Right ventricle myocardium inferior (tissue), 1 donor: ENCODE data around the gene PSPN. TPM values are rescaled to one million over a fixed set of nuclear protein-coding genes. Genes with fewer than 3 reads are reported as not detected.

Experiments used
- ATAC-seq: fragments of 200-7000 bp; cut with Tn5 transposase; one replicate; pipeline ENCODE4 v1.9.1; 2020; ENCODE audit warnings: mild to moderate bottlenecking, moderate library complexity
- DNase-seq: peaks from one replicate; pipeline ENCODE4 v3.0.0; 2021; ENCODE audit errors: missing footprints
- intact Hi-C: fragments of 100-400 bp; cut with DNase I; formaldehyde crosslinking; loops from one replicate; pipeline ENCODE4 v1.11.0; 2022
- long read RNA-seq: library from polyadenylated mRNA; unstranded; transcript quantifications from one replicate; pipeline ENCODE4 v2.0.0, GENCODE V29; 2021
- total RNA-seq: library from RNA; stranded (reverse); fragmentation: NEBNext Ultra II Directional; extraction: Animal tissue kit (Norgen Biotek cat#: 25700); gene quantifications from one replicate; pipeline ENCODE4 v1.2.1, GENCODE V29; 2021
- donor health status: DM: no; HTN: yes; CAD: no; lungs with severe emphysema.

The PSPN gene
- 1.1 TPM for total RNA-seq
- long read RNA-seq: 0 reads

- DNase-seq: no peak
- intact Hi-C loops: no loop called here
- ATAC-seq: no peak
Observed at GRCh38 chr19:6375411-6376010, at the start of gene PSPN. PSPN (minus strand) TSS chr19:6375933; CDS start chr19:6375849, 84 bp downstream.

- intact Hi-C loops: loop anchor here (1.0 kb wide), 2 partner anchors 35 to 52 kb away; no protein-coding TSS in a partner anchor
- DNase-seq (peak; percentile 99), ATAC-seq (peak; percentile 95)
Observed at GRCh38 chr19:6424939-6425731, 49.4 kb upstream of the PSPN start.

GRCh38 chr19:6424195-6424938 is 48.6 kb upstream of the PSPN start, which contains the start of gene KHSRP:
KHSRP (minus strand) TSS chr19:6424811; CDS start chr19:6424701, 110 bp downstream.
- intact Hi-C loops: no loop called here
- ATAC-seq (no peak), DNase-seq (no peak)

GRCh38 chr19:6423499-6424194 is 47.9 kb upstream of the PSPN start:
- DNase-seq (peak; percentile 60), ATAC-seq (no peak)
- intact Hi-C loops: no loop called here

- DNase-seq (peak; percentile 45), ATAC-seq (no peak)
- intact Hi-C loops: no loop called here
Observed at GRCh38 chr19:6421075-6422014, 45.6 kb upstream of the PSPN start.

- ATAC-seq (no peak), DNase-seq (peak; percentile 45)
- intact Hi-C loops: no loop called here
Observed at GRCh38 chr19:6418562-6418932, 42.8 kb upstream of the PSPN start.

GRCh38 chr19:6417713-6418561 is 42.2 kb upstream of the PSPN start:
- ATAC-seq (no peak), DNase-seq (peak; percentile 65)
- intact Hi-C loops: no loop called here

GRCh38 chr19:6416658-6417405 is 41.1 kb upstream of the PSPN start:
- intact Hi-C loops: no loop called here
- peak; percentile 54 for DNase-seq
- no peak for ATAC-seq

- intact Hi-C loops: no loop called here
- ATAC-seq (no peak), DNase-seq (peak; percentile 64)
Observed at GRCh38 chr19:6415591-6416190, 40.0 kb upstream of the PSPN start.

- ATAC-seq: no peak
- intact Hi-C loops: no loop called here
- DNase-seq: peak; percentile 63
Observed at GRCh38 chr19:6414793-6415590, 39.3 kb upstream of the PSPN start.

GRCh38 chr19:6413721-6414643 is 38.2 kb upstream of the PSPN start:
- intact Hi-C loops: no loop called here
- DNase-seq (peak; percentile 32), ATAC-seq (no peak)

- DNase-seq (peak; percentile 20), ATAC-seq (no peak)
- intact Hi-C loops: no loop called here
Observed at GRCh38 chr19:6413291-6413690, 37.6 kb upstream of the PSPN start.

- peak; percentile 60 for DNase-seq
- intact Hi-C loops: no loop called here
- peak; percentile 18 for ATAC-seq
Observed at GRCh38 chr19:6412447-6413091, 36.8 kb upstream of the PSPN start.

- DNase-seq: no peak
- peak; percentile 3 for ATAC-seq
- intact Hi-C loops: no loop called here
Observed at GRCh38 chr19:6412061-6412446, 36.3 kb upstream of the PSPN start.
